Stomach (tissue), 4 donors: Measurements from ENCODE around the gene LDLR.

Experiments used
- CTCF ChIP-seq, 7 experiments: fragments of 450-650 bp in 4 of 7; fragments of 200-600 bp in 3 of 7; sonication (generic) in 3 of 7; IDR thresholded peaks; one replicate each; pipeline ENCODE4 v1.5.1; 2016 to 2019; ENCODE audit warnings: antibody characterized with exemption in 7 of 7, control low read depth in 2 of 7, mild to moderate bottlenecking in 1 of 7
- POLR2A ChIP-seq, 4 donors: fragments of 450-650 bp; IDR thresholded peaks; one replicate each; pipeline ENCODE4 v1.6.1; 2016; ENCODE audit warnings: antibody characterized with exemption in 4 of 4, control low read depth in 2 of 4, mild to moderate bottlenecking in 1 of 4, moderate library complexity in 1 of 4

DNA sequence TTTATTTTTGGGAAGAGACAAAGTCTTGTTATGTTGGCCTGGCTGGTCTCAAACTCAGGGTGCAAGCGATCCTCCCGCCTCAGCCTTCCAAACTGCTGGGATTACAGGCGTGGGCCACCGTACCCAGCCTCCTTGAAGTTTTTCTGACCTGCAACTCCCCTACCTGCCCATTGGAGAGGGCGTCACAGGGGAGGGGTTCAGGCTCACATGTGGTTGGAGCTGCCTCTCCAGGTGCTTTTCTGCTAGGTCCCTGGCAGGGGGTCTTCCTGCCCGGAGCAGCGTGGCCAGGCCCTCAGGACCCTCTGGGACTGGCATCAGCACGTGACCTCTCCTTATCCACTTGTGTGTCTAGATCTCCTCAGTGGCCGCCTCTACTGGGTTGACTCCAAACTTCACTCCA is 27.2 kb downstream of the LDLR start:
- TF ChIP-seq CTCF (IDR thresholded peaks at IDR 0.05), result no peak
- TF ChIP-seq POLR2A (IDR thresholded peaks at IDR 0.05), result no peak
